ENCODE data around the gene FURIN.

DNA sequence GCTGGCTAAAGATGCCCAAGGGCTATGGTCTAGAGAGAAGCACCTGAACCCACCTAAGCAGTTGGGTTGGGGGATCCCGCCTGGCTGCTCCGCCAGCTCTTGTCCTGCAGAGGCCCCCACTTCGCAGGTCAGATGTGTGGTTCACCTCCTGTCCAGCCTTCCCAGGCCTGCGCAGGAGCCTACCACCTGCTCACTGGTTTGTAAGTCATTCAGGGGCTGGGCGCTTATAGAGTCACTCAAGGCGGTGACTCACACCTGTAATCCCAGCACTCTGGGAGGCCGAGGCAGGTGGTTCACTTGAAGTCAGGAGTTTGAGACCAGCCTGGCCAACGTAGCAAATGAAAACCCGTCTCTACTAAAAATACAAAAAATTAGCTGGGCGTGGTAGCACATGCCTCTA lies 3.9 kb upstream of the FURIN start:
- TF ChIP-seq, protein P1, sequence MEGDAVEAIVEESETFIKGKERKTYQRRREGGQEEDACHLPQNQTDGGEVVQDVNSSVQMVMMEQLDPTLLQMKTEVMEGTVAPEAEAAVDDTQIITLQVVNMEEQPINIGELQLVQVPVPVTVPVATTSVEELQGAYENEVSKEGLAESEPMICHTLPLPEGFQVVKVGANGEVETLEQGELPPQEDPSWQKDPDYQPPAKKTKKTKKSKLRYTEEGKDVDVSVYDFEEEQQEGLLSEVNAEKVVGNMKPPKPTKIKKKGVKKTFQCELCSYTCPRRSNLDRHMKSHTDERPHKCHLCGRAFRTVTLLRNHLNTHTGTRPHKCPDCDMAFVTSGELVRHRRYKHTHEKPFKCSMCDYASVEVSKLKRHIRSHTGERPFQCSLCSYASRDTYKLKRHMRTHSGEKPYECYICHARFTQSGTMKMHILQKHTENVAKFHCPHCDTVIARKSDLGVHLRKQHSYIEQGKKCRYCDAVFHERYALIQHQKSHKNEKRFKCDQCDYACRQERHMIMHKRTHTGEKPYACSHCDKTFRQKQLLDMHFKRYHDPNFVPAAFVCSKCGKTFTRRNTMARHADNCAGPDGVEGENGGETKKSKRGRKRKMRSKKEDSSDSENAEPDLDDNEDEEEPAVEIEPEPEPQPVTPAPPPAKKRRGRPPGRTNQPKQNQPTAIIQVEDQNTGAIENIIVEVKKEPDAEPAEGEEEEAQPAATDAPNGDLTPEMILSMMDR (IDR thresholded peaks at IDR 0.05; ENCODE audit: poor library complexity), result no peak
- TF ChIP-seq EZH2phosphoT487 (IDR thresholded peaks at IDR 0.05; ENCODE audit: low read depth, severe bottlenecking, unreplicated experiment), result no peak
